Trophoblast cell (in vitro differentiated cells and primary cell): ENCODE measurements around the gene ZFP62.
"Not testable (repeated sequence)": the region's sequence is repeated elsewhere in the genome, so short reads cannot be mapped to it uniquely, and the experiment has no call there.

Experiments
- DNase-seq, 2 donors: peaks; one replicate each; pipeline ENCODE4 v3.0.0-alpha.2; 2016
- H2AFZ ChIP-seq: 2 replicates; pipeline ENCODE4 v1.6.1; 2013; ENCODE audit warnings: low read length, moderate library complexity, mild to moderate bottlenecking; ENCODE audit not compliant: insufficient read depth, poor library complexity
- H2AK5ac ChIP-seq: 2 replicates; pipeline ENCODE4 v1.6.1; 2013; ENCODE audit warnings: mild to moderate bottlenecking, low read length
- H2BK120ac ChIP-seq: 2 replicates; pipeline ENCODE4 v1.6.1; 2013; ENCODE audit warnings: low read length, mild to moderate bottlenecking, moderate library complexity; ENCODE audit not compliant: insufficient read depth, poor library complexity
- H2BK12ac ChIP-seq: 2 replicates; pipeline ENCODE4 v1.6.1; 2013; ENCODE audit warnings: mild to moderate bottlenecking, low read length, moderate library complexity
- H2BK5ac ChIP-seq: 2 replicates; pipeline ENCODE4 v1.6.1; 2013; ENCODE audit warnings: low read length, low read depth, moderate library complexity, mild to moderate bottlenecking; ENCODE audit not compliant: poor library complexity
- H3K14ac ChIP-seq: 2 replicates; pipeline ENCODE4 v1.6.1; 2013; ENCODE audit warnings: mild to moderate bottlenecking, low read length
- H3K18ac ChIP-seq: 2 replicates; pipeline ENCODE4 v1.6.1; 2013; ENCODE audit warnings: mild to moderate bottlenecking, low read length
- H3K23ac ChIP-seq: 2 replicates; pipeline ENCODE4 v1.6.1; 2013; ENCODE audit warnings: low read length
- H3K27ac ChIP-seq: 2 replicates; pipeline ENCODE4 v1.5.1; 2013; ENCODE audit warnings: low read depth, mild to moderate bottlenecking, inconsistent platforms, low read length, moderate library complexity
- H3K27me3 ChIP-seq: 2 replicates; pipeline ENCODE4 v1.6.1; 2013; ENCODE audit warnings: inconsistent platforms, mild to moderate bottlenecking, low read length, moderate library complexity; ENCODE audit not compliant: insufficient read depth
- H3K36me3 ChIP-seq, 2 experiments: 1 replicate in 1 of 2; 2 replicates in 1 of 2; pipeline ENCODE4 v1.6.1; 2013; ENCODE audit warnings: low read length in 2 of 2, mild to moderate bottlenecking in 2 of 2, moderate library complexity in 1 of 2; ENCODE audit not compliant: insufficient read depth in 2 of 2, control insufficient read depth in 1 of 2
- H3K4ac ChIP-seq: 2 replicates; pipeline ENCODE4 v1.6.1; 2013; ENCODE audit warnings: low read depth, mild to moderate bottlenecking, low read length, moderate library complexity
- H3K4me1 ChIP-seq, 2 experiments: 1 replicate in 1 of 2; 2 replicates in 1 of 2; pipeline ENCODE4 v1.6.1; 2013; ENCODE audit warnings: low read length in 2 of 2, mild to moderate bottlenecking in 2 of 2, moderate library complexity in 1 of 2; ENCODE audit not compliant: insufficient read depth in 2 of 2, control insufficient read depth in 1 of 2
- H3K4me2 ChIP-seq: 2 replicates; pipeline ENCODE4 v1.6.1; 2013; ENCODE audit warnings: inconsistent platforms, mild to moderate bottlenecking, low read length, moderate library complexity
- H3K4me3 ChIP-seq: 2 replicates; pipeline ENCODE4 v1.5.1; 2013; ENCODE audit warnings: mild to moderate bottlenecking, low read depth, low read length, inconsistent platforms
- H3K79me1 ChIP-seq: one replicate; pipeline ENCODE4 v1.6.1; 2013; ENCODE audit warnings: low read length
- H3K79me2 ChIP-seq: 2 replicates; pipeline ENCODE4 v1.6.1; 2013; ENCODE audit warnings: low read length, mild to moderate bottlenecking; ENCODE audit not compliant: control insufficient read depth, insufficient read depth, poor library complexity
- H3K9ac ChIP-seq: 2 replicates; pipeline ENCODE4 v1.6.1; 2013; ENCODE audit warnings: mild to moderate bottlenecking, low read length
- H3K9me3 ChIP-seq: 2 replicates; pipeline ENCODE4 v1.6.1; 2013; ENCODE audit warnings: low read depth, mild to moderate bottlenecking, control low read depth, inconsistent platforms, low read length; ENCODE audit not compliant: insufficient read depth
- H4K12ac ChIP-seq: 2 replicates; pipeline ENCODE4 v1.6.1; 2013; ENCODE audit warnings: low read depth, mild to moderate bottlenecking, low read length, moderate library complexity
- H4K8ac ChIP-seq: 2 replicates; pipeline ENCODE4 v1.6.1; 2013; ENCODE audit warnings: low read depth, mild to moderate bottlenecking, low read length, moderate library complexity
- H4K91ac ChIP-seq: one replicate; pipeline ENCODE4 v1.6.1; 2013; ENCODE audit warnings: low read depth, mild to moderate bottlenecking, low read length, moderate library complexity
- WGBS: extraction: QIAGEN DNeasy Blood & Tissue Kit; methylation state at CpG from one replicate; pipeline ENCODE4 v1.1.7; 2013; ENCODE audit warnings: missing lambda C conversion rate; ENCODE audit not compliant: insufficient read length, insufficient coverage; ENCODE audit errors: extremely low coverage; 5-methylcytosine and 5-hydroxymethylcytosine counted together

The ZFP62 gene

DNA sequence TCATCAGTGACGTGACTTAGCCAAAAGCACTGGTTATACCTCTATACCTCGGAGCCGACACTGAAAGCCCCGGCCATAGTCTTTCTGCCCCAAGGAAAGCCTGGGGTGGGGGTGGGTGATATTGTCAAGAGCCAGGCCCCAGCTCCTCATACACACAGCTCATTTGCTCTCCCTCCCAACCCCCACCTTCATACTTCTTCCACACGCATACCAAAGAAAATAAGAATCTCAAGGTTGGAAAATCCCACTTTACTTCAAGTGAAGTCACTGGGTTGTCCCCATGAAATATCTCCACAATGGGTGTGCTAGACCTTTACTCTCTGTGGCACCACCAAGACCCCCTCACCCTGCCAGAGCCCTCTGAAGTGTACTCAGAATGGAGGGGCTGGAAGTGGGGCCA is 31.4 kb downstream of the ZFP62 start:
- no CpG with 5 or more reads among the region's 5 CpGs for WGBS
- H3K27ac ChIP-seq: no peak overlapping the region

GRCh38 chr5:180828756-180829531 is 32.1 kb downstream of the ZFP62 start:
- H4K91ac ChIP-seq, H4K12ac ChIP-seq: not testable (repeated sequence)
- no CpG with 5 or more reads among the region's 13 CpGs for WGBS

More for the DNA sequence above, 31.4 kb downstream of the ZFP62 start:
- Histone ChIP-seq H2BK120ac (no peak overlapping the region), H3K4me1 (peaks cover 11 to 13% of the 10 kb centered on the region in 2 experiments), H2AFZ (no peak overlapping the region), H2BK12ac (no peak overlapping the region), H3K27me3 (no peaks in the 10 kb centered on the region), H4K8ac (no peak overlapping the region), H4K12ac (no peak overlapping the region), H3K18ac (no peak overlapping the region), H3K14ac (no peak overlapping the region), H3K9ac (no peak overlapping the region), H3K23ac (no peak overlapping the region), H2AK5ac (no peak overlapping the region), H4K91ac (no peak overlapping the region), H3K4ac (no peak overlapping the region), H3K79me2 (peaks cover 11% of the 10 kb centered on the region), H2BK5ac (no peak overlapping the region), H3K9me3 (peaks cover 6% of the 10 kb centered on the region), H3K4me2 (no peak overlapping the region), H3K36me3 (peaks cover 7 to 9% of the 10 kb centered on the region in 2 experiments), H3K4me3 (no peak overlapping the region), H3K79me1 (peaks cover 16% of the 10 kb centered on the region)
- peak in 1 of 2 donors; percentile 61 for DNase-seq

DNA sequence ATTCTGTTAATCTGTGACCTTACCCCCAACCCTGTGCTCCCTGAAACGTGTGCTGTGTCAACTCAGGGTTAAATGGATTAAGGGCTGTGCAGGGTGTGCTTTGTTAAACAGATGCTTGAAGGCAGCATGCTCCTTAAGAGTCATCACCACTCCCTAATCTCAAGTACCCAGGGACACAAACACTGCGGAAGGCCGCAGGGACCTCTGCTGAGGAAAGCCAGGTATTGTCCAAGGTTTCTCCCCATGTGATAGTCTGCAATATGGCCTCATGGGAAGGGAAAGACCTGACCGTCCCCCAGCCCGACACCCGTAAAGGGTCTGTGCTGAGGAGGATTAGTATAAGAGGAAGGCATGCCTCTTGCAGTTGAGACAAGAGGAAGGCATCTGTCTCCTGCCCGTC is 33.7 kb downstream of the ZFP62 start:
- H3K79me2 ChIP-seq: peaks cover 11% of the 10 kb centered on the region
- not testable (repeated sequence) for H3K27me3 ChIP-seq, H3K4me2 ChIP-seq, H3K27ac ChIP-seq, H2BK12ac ChIP-seq, H2AK5ac ChIP-seq, H2AFZ ChIP-seq, H3K4me3 ChIP-seq, H3K18ac ChIP-seq, H3K14ac ChIP-seq, H2BK120ac ChIP-seq, H3K36me3 ChIP-seq, H2BK5ac ChIP-seq, H3K9ac ChIP-seq, H3K23ac ChIP-seq, H3K9me3 ChIP-seq, DNase-seq, H4K12ac ChIP-seq, H4K8ac ChIP-seq, H4K91ac ChIP-seq, H3K4ac ChIP-seq
- peaks cover 16% of the 10 kb centered on the region for H3K79me1 ChIP-seq
- no CpG with 5 or more reads among the region's 7 CpGs for WGBS
- H3K4me1 ChIP-seq: peaks cover 8 to 13% of the 10 kb centered on the region in 2 experiments

More at GRCh38 chr5:180828756-180829531, 32.1 kb downstream of the ZFP62 start:
- H3K36me3 ChIP-seq, H3K27me3 ChIP-seq, H2BK12ac ChIP-seq, H3K9ac ChIP-seq, H3K14ac ChIP-seq, H3K18ac ChIP-seq, H4K8ac ChIP-seq, H3K4me2 ChIP-seq, H3K9me3 ChIP-seq, H3K4me3 ChIP-seq, H2AK5ac ChIP-seq, H2BK5ac ChIP-seq, H3K27ac ChIP-seq, H3K23ac ChIP-seq, H2AFZ ChIP-seq, H2BK120ac ChIP-seq, H3K4ac ChIP-seq: not testable (repeated sequence)
- Histone ChIP-seq H3K4me1 (peaks cover 11 to 13% of the 10 kb centered on the region in 2 experiments), H3K79me1 (peaks cover 16% of the 10 kb centered on the region), H3K79me2 (peaks cover 11% of the 10 kb centered on the region)
- peak; percentile 90 to 94 for DNase-seq

- H3K36me3 ChIP-seq: peaks cover 4 to 7% of the 10 kb centered on the region in 2 experiments
- H2BK5ac ChIP-seq: no peak overlapping the region
- peaks cover 4% of the 10 kb centered on the region for H3K79me2 ChIP-seq
- no peak overlapping the region for H3K18ac ChIP-seq
- no peak overlapping the region for H3K27ac ChIP-seq
- no peak overlapping the region for H4K91ac ChIP-seq
- H4K12ac ChIP-seq: no peak overlapping the region
- H3K4me2 ChIP-seq: no peak overlapping the region
- H2AFZ ChIP-seq: no peak overlapping the region
- no CpG with 5 or more reads among the region's 3 CpGs for WGBS
- H2BK120ac ChIP-seq: no peak overlapping the region
- no peak overlapping the region for H2BK12ac ChIP-seq
- H3K4ac ChIP-seq: no peak overlapping the region
- no peak overlapping the region for H3K4me3 ChIP-seq
- peaks cover 7% of the 10 kb centered on the region for H3K79me1 ChIP-seq
- no peak overlapping the region for H3K23ac ChIP-seq
- H3K9me3 ChIP-seq: peaks cover 6% of the 10 kb centered on the region
- H3K4me1 ChIP-seq: peaks cover 3 to 6% of the 10 kb centered on the region in 2 experiments
- no peak overlapping the region for H3K9ac ChIP-seq
- H3K14ac ChIP-seq: no peak overlapping the region
- peak; percentile 30 to 41 for DNase-seq
- no peaks in the 10 kb centered on the region for H3K27me3 ChIP-seq
- H2AK5ac ChIP-seq: no peak overlapping the region
- H4K8ac ChIP-seq: no peak overlapping the region
These were observed 35.1 kb downstream of the ZFP62 start for GRCh38 chr5:180825768-180826525.
